ENCODE data around the gene DGKD.

Gene DGKD

GRCh38 chr2:233481368-233482142, 127.3 kb downstream of the DGKD start:
- DNase-seq: no peak

DNA sequence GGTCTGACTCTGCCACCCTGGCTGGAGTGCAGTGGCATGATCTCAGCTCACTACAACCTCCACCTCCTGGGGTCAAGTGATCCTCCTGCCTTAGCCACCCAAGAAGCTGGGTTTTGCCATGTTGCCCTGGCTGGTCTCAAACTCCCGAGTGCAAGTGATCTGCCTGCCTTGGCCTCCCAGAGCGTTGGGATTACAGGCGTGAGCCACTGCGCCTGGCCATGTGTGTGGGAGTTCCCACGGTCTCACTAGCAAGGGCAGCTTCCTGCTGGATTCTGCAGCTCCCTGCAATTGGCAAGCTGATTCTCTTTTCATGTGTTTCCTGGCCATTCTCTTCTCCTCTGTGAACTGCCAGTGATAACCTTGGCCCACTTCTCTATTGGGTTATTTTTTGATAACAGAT, 128.3 kb downstream of the DGKD start:
- DNase-seq: no peak

DNA sequence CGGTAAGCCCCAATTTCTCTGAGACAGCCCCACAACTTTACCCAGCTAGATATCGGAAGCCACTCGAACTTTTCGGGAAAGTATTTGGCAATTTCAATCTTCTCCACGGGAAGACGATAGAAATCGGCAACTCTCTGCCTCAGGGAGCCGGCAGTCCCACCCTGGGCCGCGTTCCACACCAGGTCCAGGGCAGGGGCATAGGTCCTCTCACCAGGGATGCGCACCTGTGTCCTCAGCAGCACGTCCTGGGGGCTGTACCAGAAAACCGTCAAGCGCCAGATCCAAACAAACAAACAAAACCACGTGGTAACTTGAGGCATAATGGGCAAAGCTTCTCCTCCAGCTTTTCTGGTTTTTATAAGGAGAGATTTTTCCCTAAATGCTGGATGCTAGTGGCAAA, 131.4 kb downstream of the DGKD start:
- DNase-seq: no peak

DNA sequence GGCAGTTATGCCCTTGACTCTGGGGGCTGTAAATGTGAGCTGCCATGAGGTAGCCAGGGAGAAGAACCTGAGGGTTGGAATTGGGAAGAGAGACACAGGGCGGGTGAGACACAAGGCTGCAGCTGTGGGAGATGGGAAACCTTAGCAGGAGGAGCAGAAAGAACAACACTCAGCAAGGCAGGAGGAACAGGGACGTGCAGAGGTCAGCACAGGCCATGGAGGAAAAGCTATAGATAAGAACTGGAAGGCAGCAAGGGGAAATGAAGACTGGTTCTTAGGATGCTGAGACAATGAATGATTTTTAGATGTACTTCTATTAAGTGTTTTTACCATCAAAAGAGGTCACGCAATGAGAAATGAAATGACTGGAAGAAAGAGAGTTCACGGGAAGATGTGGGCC, 132.1 kb downstream of the DGKD start:
- DNase-seq: no peak

- no peak for DNase-seq
Measured at GRCh38 chr2:233486778-233487552, 132.7 kb downstream of the DGKD start.

DNA sequence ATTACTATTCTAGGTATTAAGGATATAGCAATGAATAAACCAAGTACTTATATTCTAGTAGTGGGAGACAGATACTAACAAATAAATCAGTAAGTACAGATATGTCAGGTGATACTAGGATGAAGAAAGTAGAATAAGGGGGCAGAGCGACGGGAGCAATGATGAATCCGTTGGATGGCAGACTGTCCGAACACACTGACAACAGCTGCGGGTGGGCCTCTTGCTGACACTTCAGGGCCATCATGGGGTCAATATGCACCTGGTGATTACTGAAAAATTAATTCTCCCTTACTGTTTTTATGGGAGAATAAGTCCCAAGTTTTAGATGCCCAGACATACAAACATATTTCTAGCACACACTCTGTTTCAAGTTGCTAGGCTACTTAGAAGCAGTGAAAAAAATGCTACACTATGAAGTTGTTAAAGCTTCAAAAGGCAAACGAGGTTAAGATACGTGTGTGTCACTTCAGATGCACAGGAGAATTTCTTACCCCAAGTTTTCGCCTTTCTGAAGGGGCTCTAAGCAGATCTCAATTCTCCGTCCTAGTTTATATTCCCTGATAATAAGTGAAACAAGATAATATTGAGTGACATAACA, 133.6 kb downstream of the DGKD start:
- DNase-seq: no peak

DNA sequence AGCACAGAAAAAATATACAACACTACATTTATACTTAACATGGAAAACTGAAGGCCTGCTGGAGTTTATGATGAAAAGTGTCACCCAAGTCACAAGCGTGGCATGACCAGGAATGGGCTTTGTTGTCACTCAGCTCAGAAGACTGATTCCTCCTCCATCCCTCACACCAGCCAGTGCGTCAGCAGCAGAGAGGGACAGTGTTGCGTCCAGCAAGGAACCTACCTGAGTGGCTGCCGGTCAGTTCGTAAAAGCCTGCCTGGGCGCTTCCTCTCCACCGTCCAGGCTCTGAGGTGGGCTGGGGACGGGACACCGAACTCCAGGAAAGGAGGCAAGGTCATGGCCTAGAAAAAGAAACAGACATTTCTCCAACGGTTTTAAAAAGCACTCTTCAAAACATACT, 134.8 kb downstream of the DGKD start:
- no peak for DNase-seq

- DNase-seq: no peak
Measured at GRCh38 chr2:233489666-233490065, 135.4 kb downstream of the DGKD start.

- no peak for DNase-seq
Measured at GRCh38 chr2:233490831-233491230, 136.5 kb downstream of the DGKD start.

DNA sequence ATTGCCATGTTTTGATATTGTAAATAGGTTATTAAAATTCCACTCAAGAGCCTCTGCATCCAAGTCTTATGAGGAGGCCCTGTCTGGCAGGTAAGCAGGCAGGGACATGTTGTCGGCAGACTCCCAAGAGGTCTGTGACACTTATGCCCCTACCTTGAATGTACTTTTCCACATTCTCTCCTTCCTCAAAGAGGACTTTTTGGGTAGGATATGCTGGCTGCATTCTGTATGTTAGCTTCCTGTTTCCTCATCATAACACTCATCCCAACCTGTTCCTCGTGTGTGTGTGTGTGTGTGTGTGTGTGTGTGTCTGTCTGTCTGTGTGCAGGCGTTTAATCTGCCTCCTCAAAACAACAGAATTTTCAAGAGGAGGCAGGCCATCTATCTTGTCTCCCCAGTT, 137.0 kb downstream of the DGKD start:
- DNase-seq: no peak

DNA sequence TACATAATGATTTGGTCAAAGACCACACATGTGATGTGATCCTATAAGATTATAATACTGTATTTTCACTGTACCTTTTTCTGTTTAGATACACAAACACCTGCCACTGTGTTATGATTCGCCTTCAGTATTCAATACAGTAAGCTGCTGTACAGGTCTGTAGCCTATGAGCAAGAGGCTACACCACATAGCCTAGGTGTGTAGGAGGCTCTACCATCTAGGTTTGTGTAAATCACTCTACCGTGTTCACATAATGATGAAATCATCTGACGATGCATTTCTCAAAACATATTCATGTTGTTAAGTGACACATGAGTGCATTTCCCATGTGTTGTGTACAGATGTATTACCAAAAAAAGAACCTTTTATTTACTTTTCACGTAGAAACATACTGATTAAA, 137.8 kb downstream of the DGKD start:
- DNase-seq: no peak

- no peak for DNase-seq
Measured at GRCh38 chr2:233492751-233493150, 138.5 kb downstream of the DGKD start.

DNA sequence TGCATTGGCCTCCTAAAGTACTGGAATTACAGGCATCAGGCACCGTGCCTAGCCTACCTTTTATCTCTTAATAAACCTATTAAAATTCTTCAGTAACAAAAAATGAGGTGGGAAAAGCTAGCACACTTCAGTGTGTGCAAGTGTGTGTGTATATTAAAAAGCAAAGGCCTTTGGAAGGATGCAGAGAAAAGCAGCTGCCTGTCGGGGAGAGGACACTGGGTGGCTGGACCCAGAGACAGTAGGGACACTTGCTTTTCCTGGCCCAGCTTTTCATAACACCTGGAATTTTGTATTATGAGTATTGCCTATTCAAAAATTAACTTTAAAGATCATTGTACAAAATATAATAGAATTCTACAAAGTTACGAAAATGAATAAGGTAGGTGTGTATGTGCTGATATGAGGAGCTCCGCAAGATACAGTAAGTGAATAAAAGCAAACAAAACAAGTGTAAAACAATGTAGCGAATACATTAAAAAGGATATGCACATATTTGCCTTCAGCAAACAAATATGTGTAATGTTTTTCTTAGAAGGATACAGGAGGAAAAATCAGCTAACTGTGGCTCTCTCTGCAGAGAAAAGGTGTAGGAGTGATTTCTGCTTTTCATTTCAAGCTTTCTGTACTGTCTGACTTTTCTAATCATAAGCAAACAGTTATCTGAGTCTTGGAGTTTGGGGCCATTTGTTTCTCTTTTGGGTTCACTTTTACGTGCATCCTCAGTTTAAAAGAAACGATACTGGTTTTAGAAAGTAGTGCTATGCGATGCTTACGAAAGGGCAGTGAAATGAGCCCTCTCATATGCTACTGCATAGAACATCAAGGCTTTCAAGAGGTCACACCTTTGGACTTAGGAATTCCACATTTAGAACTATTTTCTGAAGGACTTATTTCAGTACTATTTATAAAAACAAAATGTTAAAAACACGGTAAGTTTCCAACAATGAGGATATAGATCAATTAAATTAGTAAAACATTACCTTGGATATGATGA, 141.5 kb downstream of the DGKD start:
- no peak for DNase-seq

- no peak for DNase-seq
Measured at GRCh38 chr2:233497692-233498091, 143.4 kb downstream of the DGKD start.

GRCh38 chr2:233498126-233498525, 143.8 kb downstream of the DGKD start:
- no peak for DNase-seq

DNA sequence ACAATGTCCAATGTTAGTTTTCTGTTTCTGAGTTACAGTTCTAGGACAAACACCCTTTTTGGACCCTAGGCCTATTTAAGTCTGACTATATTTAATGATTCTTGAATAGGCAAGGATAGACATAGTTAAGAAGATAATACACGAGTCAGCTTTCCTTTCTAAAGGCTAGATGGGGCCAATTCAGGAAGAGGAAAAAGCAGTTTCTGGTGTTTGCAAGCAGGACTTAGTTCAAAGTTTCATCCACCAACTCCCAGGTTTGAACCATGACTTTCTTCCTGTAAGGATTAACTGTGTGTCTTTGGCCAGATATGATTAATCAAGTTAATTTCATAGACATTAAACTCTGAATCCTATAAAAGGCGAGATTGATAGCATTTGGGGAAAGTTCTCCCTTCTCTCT, 145.6 kb downstream of the DGKD start:
- no peak for DNase-seq

GRCh38 chr2:233501198-233502076, 147.1 kb downstream of the DGKD start:
- no peak for DNase-seq

DNA sequence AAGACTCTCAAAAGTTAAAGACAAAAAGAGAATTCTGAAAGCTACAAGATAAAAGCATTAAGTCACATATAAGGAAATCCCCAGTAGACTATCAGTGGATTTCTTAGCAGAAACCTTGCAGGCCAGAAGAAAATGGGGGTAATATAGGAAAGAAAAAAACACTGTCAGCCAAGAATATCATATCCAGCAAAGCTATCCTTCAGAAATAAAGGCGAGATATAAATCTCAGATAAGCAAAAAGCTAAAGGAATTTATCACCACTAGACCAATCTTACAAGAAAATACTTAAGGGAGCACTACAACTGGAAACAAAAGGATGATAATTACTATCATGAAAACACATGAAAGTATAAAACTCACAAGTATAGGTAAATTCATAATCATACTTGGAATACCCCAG, 149.2 kb downstream of the DGKD start:
- no peak for DNase-seq

- DNase-seq: no peak
Measured at GRCh38 chr2:233503947-233504637, 149.8 kb downstream of the DGKD start.

GRCh38 chr2:233513953-233514655, 159.8 kb downstream of the DGKD start:
- no peak for DNase-seq
